GM12891 (cell line): ENCODE measurements around the gene AFAP1.

Experiments
- POLR2A ChIP-seq: IDR thresholded peaks from 2 replicates; pipeline ENCODE4 v1.6.1; 2011; ENCODE audit warnings: low read depth, low read length, control low read depth
- POLR2AphosphoS5 ChIP-seq: IDR thresholded peaks from 2 replicates; pipeline ENCODE4 v1.6.1; 2011; ENCODE audit warnings: low read depth, low read length, control low read depth
- POU2F2 ChIP-seq: IDR thresholded peaks from 2 replicates; pipeline ENCODE4 v1.6.1; 2011; ENCODE audit warnings: low read depth, mild to moderate bottlenecking, control low read depth, low read length, moderate library complexity
- SPI1 ChIP-seq: IDR thresholded peaks from 2 replicates; pipeline ENCODE4 v1.6.1; 2011; ENCODE audit warnings: low read depth, low read length, control low read depth
- TAF1 ChIP-seq: IDR thresholded peaks from 2 replicates; pipeline ENCODE4 v1.6.1; 2011; ENCODE audit warnings: low read depth, low read length, control low read depth

- TF ChIP-seq POLR2AphosphoS5 (no peak), TAF1 (no peak), POLR2A (no peak), SPI1 (no peak), POU2F2 (no peak)
Measured at GRCh38 chr4:7774301-7775294, 165.1 kb downstream of the AFAP1 start.
